Astrocyte (in vitro differentiated cells and primary cell): Measurements from ENCODE around the gene SNED1.

Source experiments
- CTCF ChIP-seq: IDR thresholded peaks from 2 replicates; pipeline ENCODE4 v1.5.1; 2011; ENCODE audit warnings: low read depth, mild to moderate bottlenecking, inconsistent platforms, low read length, moderate library complexity; ENCODE audit not compliant: insufficient read depth
- EZH2 ChIP-seq: IDR thresholded peaks from 2 replicates; pipeline ENCODE4 v1.6.1; 2012; ENCODE audit warnings: mild to moderate bottlenecking, low read length, inconsistent platforms; ENCODE audit not compliant: insufficient read depth

DNA sequence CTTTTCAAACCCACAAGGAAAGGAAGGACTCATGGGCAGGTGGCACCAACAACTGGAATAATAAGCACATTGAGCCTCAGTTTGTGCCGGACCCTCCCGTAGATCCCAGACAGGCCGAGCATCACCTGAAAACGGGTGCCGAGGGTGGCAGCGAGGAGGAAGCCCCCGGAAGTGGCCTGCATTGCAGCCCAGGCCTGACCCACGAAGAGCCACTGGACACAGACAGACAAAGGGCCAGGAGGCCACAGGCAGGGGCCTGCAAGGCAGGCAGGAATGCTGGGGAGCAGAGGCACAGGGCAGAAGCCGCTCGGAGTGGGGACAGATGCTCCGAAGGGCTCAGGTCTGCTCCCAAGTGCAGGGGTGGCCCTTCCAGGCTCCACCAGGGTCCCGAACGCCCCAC is 71.9 kb downstream of the SNED1 start:
- TF ChIP-seq CTCF (no peak), EZH2 (no peak)
